CMK (cell line): ENCODE measurements around the gene UBE2D1.

ENCODE experiments used
- DNase-seq: peaks from one replicate; pipeline ENCODE4 v3.0.0-alpha.2; 2010; ENCODE audit warnings: low read depth

The UBE2D1 gene

DNA sequence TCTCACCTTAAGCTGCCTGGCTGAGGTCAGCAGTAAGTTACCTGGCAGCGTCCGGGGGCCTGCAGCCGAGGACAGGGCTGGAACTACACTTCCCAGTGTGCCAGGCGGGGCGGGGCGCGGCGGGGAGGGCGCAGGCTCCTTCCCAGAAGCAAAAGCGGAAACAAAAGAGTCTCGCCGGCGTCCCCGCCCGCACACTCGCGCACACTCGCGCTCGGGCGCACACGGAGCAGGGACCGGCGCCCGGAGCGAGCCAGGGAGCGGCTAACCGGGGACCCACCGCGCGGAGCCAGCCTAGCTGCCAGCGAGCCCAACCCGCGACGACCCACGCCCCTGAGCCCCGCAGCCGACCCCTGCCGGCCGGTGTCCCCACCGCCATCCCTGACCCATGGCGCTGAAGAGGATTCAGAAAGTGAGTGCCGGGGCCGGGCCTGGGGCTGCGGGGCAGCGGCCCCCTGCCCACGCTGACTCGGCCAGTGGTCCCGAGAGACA is at the start of gene UBE2D1:
Gene UBE2D1, plus strand, starts transcription at position 190 of the 489 bp plus-strand sequence. Its CDS starts 196 bp downstream, at position 386.
- peak; percentile 14 for DNase-seq

DNA sequence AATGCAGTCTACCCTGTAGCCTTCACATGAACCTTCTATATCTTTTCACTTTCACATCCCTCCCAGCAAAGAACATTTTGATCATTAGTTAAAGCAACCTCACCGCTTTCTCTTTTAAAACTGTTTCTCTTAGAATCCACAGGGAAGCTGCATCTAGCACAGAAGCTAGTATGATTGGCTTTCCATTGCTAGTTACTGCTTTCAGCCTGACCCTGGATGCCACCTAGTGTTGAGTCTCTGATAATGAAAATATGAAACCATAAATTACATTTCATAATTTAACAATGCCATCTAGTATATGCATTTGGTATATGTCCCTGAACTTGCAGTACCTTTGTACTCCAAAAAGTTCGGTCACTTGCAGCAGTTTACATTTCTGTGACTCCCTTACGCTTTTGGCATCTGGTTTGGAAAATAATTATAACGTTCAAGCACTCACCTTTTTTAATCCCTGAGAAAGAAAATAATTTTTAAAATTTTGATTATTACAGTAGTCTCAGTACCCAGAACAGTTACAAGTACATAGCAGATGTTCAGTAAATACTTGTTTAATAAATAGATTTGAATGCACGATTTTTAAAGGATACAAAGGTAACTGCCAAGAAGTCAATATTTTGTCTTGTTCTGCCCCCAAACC is 43.1 kb upstream of the UBE2D1 start:
- no peak for DNase-seq

DNA sequence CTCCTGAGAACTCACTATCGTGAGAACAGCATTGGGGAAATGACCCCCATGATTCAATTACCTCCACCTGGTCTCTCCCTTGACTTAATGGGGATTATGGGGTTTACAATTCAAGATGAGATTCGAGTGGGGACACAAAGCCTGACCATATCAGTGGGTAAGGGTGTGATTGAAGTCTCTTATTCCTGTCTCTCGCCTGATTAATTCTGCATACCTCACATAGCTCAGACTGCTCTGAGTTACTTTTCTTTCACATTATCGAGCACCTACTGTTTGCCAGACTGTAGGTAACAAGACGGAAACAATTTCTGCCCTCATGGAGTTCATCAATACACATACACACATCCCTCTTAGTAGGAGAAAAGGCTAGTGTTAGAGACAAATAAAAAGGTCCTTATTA is 40.8 kb upstream of the UBE2D1 start:
- DNase-seq: no peak

DNA sequence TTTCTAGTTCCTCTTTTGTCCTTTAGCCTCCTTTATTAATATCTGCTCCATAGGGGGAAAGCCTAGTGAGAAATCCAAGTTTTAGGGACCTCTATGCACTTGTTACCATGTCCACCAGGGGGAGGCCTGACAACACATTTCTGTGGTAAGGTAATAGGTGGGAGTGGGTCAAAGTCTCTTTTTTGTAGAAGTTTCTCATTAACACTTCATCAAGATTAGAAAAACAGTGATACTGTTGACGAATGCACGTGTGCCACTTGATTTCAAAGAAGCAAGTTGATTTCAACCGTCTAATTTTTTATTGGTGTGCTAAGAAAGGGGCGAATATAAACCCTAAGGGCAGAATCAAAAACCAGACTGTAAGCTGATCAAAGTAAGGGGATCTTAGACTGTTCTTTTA is 35.2 kb upstream of the UBE2D1 start:
- DNase-seq: peak; percentile 27

DNA sequence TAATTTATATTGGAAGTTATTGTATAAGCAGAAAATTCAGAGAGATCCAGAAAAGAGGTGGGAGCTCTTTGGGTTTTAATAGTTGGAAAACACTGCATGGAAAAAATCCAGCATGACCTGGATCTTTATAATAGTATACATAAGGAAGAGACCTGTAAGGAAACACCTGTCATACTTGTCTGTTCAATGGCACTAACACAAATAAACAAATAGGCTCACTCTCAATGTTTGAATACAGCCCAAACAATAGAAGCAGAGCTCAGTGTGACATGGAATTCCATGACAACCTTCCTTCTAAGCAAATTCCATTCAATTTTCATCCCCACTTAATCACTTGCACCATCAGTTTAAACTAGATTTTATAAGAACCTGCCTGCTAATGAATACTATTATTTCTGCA is 34.1 kb upstream of the UBE2D1 start:
- DNase-seq: no peak

DNA sequence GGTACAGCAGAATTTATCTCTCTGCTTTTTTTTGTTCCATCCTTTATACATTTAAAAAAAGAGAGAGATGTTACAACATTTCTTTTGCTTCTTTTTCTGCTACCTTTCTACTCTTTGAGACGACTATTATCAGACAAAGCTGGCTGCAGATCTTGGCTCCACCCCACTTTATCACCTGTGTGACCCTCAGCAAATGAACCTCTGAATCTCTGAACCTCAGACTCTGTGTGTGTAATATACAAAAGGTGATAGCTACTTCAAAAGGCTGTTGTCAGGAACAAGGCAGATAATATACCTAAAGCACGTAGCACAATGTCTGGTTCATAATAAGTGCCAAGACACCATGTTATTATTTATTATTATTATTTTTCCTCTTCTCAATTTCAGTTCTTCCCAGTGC is 32.6 kb upstream of the UBE2D1 start:
- DNase-seq: no peak

DNA sequence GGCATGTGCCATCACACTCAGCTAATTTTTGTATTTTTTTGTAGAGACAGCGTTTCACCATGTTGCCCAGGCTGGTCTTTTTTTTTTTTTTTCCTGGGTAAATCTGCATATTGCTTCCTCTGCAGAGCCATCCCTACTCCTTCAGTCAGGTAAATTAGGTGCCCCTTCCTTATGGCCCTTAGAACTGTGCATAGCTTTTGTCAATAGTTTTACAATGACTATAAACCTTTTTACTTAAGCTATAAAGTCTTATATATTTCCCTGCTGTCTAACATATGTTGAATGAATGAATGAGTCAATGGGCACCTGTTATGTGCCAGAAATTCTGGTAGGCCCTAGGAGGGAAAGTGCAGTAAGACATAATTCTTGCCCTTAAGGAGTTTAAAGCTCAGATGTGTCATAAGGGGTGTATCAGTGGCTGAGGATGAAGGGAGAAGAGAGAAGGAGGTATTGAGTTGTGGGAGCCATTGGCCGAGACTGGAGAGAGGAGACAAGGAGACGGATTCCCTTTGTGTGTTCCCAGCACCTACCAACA is 30.6 kb upstream of the UBE2D1 start:
- DNase-seq: no peak

DNA sequence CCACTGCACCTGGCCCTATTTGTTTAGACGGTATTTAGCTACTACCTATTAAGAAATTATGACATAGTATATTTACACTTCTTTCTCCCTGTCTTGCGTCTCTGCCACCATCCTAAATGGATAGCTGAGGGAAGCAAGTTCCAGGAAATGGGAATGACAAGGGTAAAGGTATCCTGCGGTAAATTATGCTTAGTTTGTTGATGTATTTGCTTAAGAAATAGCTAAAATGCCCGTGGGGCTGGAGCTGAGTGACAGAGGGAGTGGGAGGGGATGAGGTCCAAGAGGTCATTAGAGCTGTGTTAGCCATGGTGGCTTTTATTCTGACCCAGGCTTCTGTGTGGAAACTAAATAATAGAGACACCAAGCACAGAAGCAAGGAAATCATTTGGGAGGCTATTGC is 29.0 kb upstream of the UBE2D1 start:
- no peak for DNase-seq

DNA sequence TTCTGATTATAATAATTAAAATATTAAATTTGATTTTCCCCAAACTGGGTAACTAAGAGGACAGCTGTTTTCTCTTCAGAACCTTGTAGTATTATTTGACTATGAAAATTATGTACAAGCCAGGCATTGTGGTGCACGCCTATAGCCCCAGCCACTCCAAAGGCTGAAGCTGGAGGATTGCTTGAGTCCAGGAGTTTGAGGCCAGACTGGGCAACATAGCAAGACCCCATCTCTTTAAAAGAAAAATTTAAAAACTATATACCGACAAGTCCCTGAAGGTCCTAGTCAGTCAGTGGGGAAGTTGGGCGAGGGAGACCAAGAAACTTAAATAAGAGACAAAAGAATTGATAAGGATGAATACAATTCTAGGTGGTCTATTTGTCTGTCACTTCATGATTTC is 27.1 kb upstream of the UBE2D1 start:
- DNase-seq: no peak

DNA sequence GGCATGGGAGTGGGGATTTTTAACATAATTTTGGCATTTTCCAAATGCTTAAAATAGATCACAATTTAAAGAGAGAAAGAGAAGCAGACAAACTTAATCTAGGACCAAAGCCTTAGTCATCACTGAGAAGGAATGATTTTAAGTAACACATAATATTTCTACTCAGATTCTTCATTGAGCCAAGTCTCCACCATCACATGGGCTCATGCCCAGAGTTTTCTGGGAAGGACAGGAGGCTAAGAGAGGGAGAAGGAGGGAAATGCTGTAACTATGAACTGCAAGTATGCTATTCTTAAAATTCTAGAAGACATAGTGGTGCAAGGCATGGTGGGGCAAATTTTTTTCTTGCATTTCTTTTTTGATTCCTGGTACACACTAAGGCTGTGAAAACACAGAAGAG is 23.8 kb upstream of the UBE2D1 start:
- no peak for DNase-seq

DNA sequence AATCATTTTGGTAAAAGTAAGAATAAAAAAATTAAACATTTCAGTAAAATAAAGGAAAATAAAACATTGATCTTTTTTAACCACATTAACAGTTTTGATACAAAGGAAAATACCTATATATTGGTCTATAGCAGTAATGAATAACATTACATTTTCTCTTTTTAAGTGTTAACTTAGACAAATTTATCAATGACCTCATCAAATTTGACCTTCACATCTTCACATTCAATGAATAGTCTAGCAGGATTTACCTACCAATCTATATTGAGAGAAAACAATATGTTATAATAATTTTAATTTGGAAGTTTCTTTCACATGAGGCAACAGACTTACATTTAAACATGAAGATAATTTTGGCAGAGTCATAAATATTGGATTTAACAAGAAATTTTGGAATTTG is 17.9 kb upstream of the UBE2D1 start:
- DNase-seq: no peak

DNA sequence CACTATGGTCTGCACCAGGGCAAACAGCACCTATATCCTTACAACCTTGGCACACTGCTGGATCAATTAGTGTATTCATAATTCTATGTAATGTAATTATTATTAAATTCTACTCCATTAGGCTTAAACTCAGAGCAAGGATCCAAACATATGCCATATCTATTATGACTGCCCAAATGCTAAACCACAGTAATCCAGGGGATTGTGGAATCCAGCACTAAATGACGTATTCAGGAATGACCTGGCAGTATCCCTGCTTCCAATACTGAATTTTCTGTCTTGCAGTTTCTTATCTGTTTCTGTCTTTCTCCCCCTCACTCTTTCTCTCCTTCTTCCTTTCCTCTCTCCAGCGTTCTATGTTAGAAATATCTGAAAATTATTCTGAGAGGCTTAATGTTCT is 16.5 kb upstream of the UBE2D1 start:
- no peak for DNase-seq

DNA sequence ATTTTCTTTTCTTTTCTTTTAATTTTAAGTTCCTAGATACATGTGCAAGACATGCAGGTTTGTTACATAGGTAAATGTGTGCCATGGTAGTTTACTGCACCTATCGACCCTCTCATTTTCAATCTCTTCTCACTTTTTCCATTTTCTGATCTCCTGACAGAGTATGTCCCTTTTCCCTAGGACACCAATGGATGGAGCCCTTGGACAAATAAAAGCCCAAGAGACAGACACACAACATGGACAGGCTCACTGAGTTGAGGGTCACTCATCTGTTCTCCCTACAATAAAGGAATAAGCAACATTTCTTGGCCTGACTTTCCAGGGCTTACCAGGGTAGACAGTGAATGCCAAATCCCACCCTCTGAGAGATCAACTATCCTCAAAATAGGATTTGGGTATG is 15.2 kb upstream of the UBE2D1 start:
- no peak for DNase-seq

DNA sequence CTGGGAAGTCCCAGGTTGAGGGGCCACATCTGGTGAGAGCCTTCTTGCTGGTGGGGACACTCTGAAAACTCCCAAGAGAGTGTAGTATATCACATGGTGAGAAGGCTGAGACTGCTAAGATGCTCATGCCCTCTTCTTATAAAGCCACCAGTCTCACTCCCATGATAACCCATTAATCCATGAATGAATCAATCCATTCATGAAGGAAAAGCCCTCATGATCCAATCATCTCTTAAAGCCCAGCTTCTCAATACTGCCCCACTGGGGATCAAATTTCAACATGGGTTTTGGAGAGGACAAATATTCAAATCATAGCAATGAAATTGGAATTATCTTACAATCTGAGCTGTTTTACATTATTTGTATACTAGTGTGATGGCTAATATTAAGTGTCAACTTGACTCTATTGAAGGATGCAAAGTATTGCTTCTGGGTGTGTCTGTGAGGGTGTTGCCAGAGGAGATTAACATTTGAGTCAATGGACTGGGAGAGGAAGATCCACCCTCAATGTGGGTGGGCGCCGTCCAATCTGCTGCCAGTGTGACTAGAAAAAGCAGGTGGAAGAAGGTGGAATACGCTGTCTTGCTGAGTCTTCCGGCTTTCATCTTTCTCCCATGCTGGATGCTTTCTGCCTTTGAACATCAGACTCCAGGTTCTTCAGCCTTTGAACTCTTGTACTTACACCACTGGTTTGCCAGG is 14.3 kb upstream of the UBE2D1 start:
- no peak for DNase-seq

DNA sequence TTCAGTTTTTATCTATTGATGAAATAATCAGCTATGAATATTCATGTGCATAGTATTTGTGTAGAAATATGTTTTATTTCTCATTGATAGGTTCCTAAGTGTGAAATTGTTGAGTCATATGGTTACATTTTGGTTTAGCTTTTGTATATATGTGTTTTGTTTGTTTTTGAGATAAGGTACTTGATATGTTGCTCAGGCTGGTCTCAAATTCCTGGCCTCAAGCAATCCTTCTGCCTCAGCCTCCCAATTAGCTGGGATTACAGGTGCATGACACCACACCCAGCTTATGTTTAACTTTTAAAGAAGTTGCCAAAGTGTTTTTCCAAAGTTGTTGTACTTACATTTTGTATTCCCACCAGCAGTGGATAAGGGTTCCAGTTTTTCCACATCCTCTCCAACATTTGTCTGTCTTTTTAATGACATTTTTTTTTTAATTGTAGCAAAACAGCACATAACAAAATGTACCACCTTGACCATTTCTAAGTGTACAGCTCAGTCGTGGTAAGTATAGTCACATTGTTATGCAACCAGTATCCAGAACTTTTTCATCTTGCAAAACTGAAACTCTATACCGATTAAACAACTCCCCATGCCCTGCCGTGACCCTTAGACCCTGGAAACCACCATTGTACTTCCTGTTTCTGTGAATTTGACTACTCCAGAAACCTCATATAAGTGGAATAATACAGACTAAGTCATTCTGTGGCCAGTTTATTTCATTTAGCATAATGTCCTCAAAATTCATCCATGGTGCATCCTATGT is 12.6 kb upstream of the UBE2D1 start:
- no peak for DNase-seq

DNA sequence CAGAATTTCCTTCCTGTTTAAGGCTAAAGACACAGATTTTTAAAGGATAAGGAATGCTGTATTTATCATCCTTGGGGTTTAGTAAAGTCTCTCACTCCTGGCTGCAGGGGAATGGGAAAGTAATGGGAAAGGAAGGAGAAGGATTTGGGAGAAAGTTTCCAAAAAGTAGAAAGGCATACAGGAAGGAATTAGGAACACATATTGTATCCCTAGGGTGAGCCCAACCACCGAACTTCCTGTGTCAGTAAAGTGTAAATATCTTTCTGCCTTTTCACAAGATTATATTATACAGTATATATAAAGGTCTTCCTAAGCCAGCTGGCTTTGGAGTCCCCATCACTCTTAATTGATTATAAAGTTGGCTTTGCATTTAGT is 12.0 kb upstream of the UBE2D1 start:
- DNase-seq: no peak

DNA sequence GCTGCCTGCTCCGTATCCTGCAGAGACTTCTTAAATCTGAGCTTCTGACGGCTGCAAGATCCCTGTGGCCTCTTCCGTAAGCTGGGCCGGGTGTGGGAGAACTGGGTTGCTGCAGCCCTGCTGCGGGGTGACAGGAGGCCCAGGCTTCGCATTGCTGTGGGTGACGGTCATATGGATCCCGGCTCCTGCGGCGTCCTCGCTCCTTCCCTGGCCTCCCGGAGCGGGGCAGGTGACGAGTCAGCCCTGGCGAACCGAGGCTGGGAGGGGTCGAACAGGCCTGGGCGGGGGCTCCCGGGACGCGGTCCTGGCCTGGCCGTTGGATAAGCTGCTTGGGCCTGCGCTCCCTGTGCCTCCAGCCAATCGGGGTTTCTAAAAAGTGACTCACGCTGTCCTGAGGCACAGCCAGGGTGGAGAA is 7.8 kb upstream of the UBE2D1 start:
- DNase-seq: no peak

DNA sequence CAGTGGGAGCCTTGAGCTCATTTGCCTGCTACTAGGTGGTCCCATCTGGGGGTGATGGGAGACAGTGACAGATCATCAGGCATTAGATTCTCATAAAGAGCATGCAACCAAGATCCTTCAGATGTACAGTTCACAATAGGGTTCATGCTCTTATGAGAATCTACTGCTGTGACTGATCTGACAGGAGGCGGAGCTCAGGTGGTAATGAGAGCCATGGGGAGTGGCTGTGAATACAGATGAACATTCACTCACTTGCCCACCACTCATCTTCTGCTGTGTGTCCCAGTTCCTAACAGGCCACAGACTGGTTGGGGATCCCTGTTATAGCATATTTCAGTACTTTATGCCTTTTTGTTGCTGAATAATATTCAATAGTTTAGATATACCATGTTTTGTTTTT is 6.6 kb upstream of the UBE2D1 start:
- DNase-seq: no peak

DNA sequence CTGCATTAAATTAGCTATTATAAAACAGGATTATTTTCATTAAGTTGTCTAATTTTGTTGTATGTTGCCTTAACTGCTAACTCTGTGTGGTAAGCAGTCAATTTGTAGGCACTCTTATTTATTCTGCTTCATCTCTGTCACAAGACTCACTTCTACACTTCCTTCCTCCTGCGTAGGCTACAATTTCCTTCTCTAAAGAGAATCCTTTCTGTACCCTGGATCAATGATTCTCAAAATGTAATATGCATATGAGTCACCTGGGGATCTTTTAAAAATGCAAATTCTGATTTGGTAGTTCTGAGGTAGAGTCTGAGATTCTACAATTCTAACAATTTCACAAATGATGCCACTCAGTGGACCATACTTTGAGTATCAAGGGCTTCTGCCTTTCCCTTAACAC is 4.4 kb upstream of the UBE2D1 start:
- DNase-seq: no peak

DNA sequence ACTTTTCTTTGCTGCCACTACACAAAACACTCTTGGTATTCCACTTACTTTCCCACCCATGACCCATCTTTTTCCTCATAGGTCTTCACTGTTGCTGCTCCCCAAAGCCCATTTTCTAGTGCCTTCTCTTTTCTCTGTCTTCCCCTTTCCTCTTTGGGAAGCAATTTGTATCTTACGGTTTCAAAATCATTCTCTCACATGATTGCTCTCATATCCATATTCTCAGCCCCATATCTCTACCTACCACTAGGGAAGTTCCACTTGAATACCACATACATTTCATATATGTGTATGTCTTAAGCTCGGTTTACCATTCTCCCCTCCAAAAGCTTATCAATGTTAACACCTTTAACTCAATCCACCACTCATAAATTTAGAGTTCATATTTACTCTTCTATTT is 3.2 kb upstream of the UBE2D1 start:
- DNase-seq: no peak

DNA sequence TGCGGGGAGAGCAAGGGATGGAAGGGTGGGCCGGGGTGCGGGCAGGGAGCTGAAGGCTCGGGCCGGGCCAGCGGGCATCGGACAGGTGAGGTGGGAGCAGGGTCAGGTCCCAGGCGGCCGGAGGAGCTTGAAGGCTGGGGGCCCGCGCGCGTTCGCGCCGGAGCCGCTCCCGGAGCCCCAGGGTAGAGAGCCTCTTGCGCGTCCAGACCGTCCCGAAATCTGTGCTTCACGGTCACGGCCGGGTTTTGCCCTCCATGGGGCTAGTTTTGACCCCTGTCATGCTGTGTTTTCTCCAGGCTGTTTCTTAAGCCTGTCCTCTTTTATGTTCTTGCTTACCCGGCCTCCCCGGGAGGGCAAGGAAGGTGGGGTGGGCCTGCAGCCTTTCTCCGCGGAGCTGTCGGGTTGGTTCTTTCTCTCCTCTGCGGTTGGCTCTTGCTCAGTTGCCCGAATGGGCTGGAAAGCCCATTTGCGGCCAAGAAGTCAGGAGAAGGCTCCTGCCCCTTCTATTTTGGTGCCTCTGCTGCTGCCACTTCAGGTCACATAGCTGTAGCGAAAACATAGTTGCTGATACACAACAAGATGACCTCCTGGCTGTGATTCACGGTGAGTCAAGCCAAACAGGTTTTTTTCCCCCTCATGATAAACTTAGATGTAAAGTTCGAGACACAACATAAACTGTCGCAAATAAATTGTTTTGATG is 650 bp downstream of the UBE2D1 start:
- DNase-seq: no peak

DNA sequence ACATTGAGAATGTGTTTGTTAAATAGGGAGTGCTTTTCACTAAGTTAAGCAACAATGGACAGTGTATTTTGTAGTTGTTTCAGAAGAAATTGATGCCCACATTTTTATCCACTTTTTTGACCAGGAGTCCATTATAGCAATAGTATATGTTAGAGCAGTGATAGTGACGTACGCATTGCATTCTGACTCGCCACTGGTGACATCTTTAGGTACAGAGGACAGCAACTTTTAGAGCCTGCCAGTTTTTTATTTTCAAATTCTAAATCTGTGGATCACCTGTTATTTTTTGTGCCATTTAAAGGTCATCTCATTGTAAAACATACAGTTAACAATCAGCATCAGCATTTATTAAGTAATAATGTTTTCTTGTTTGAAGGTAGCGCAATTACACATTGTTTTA is 1.4 kb downstream of the UBE2D1 start:
- no peak for DNase-seq
